GM19240 (cell line): Measurements from ENCODE around the gene SLC12A8.
"Not testable (repeated sequence)": the region's sequence is repeated elsewhere in the genome, so short reads cannot be mapped to it uniquely, and the experiment has no call there.

Experiments used
- DNase-seq: peaks from one replicate; pipeline ENCODE4 v3.0.0; 2011; ENCODE audit warnings: low spot score; ENCODE audit not compliant: insufficient read length

SLC12A8 gene

DNA sequence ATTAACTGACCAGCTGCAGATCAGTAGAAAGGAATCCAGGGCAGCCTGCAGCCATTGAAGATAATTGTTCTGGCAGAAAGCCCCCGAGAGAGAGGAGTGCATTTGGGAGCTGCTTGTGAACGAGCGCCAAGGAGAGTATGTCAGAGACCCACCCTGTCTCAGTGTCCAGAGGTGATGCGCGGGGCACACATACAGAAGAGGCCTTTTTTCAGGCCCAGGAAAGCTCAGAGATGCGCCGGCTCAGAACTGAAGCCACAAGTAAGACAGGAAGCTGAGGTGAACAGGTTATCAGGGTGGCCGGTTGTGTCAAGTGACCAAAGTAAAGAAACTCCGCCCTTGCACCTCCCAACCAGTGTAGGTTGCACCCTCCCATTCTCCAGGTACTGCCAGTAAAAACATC lies 96.9 kb downstream of the SLC12A8 start:
- DNase-seq, result no peak

DNA sequence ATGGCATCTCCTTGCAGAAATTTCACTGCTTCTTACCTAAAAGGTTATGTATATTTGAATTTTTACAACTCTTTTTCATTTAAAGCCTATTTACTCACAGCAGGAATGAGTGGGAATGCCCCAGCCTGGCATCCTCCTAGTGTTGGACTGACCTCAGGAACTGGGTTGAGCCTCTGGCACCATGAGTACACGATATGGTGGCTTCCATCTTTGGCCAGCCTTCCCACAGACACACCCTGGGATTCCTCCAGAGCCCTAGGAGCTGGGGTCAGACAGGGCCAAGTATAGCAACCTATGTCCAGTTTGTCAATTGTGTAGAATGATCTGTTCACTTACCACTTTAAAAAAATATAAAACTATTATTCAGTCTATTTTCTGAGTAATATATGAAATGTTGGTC lies 99.6 kb downstream of the SLC12A8 start:
- no peak for DNase-seq

DNA sequence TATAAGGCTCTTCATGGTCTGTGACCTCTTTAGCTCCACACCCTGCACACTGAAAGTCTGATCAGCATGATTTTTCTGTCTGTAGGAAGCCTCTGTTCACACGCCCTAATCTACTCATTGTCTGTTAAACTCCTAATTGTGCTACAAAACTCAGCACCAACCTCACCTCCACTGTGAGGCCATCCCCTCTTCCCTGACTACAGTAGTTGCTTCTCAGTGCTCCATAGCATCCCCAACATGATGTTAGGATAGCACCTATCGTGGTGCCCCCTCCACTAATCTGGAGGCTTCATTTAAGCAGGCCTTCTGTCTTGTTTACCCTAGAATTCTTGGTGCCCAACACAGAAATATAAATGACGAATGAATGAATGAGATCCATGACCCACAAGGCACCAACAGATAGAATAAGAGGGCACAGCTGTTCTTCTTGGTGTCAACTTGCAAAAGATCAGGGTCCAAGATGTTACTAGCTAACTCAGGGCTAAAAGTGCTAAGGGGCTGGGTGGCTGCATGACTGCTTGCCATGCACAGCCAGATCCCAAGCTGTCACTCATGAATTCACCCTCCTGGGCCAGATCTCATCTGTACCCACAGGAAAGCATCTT lies 101.6 kb downstream of the SLC12A8 start:
- DNase-seq, result no peak

DNA sequence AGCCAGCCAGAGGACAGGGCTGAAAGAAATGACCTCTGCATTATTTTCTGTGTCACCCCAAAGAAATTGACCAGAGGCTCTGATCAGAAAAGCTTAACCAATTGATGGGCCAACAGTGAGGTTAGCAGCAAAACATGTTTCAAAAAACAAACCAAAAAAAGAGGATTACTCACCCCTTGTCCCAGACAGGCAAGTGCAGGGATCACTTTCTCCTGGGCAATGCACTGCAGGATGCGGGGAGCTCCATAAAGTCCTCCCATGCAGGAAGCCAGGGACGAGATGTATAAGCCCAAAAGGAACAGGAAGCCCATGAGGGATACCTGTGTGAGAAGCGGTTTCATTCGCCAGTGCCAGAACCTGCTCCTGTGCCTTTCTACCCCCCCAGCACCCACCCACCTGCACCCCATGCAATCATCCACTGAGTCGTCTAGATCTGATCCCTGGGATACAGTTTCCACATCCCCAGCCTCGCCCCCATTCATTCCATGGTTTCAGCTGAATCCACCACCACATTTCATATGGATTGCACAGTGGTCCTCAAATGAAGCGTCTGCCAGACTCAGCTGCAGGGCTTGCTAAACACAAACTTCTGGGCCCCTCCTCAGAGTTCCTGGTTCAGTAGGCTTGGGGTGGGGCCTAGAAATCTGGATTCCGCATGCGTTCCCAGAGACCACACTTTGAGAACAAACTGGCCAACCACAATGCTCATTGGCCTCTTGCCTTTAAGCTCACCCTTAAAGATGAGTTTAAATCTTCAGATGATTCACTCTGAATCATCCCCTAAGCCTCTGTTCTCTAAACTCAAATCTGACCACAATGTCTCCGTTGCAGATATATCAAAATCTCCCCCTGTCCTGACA lies 102.3 kb downstream of the SLC12A8 start:
- DNase-seq, result no peak

DNA sequence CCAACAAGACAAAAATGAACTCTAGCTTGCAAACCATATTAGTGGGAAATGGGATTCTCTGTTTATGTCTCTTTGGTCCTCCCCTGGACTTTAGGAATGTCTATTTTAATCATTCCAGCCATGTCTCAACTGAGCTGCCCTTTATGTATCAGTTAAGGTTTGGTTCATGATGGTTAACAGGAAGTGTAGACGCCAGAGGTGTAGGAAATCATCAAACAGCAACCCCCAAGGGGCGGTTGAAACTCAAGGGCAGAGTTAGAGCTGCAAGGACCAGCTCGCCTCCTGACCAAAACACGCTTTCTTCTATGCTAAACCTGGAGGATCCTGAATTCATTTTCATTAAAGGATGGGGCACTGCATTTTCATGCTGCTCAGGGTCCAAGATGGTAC lies 103.0 kb downstream of the SLC12A8 start:
- no peak for DNase-seq

DNA sequence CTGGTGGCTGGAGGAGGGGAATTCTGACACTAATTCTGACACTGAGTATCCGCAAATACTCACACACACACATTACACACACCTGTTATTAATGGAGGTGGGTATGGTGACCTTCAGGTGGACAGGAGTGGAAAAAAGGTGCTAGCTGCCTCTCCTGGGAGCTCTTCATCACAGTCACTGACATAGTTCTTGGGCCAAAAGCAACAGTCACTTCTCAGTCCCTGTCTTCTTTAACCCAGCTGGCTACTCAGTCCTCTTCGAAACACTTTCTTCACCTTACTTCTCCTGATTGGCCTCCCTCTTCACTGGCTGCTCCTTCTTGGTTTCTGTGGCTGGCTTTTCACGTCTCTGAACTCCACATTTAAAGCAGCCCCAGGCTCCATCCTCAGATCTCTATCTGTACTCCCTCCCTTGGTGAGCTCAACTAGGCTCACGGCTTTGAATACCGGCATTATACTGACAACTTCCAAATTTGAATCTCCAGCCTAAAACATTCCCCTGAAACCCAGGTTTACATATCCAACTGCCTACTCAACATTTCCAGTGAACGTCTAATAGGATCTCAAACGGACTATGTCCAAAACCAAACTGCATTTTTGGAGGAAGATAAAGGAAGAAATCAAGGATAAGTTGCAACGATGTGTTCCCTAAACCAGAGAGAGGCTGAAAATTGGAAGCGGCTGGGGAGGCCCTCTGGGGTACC lies 103.6 kb downstream of the SLC12A8 start:
- no peak for DNase-seq

DNA sequence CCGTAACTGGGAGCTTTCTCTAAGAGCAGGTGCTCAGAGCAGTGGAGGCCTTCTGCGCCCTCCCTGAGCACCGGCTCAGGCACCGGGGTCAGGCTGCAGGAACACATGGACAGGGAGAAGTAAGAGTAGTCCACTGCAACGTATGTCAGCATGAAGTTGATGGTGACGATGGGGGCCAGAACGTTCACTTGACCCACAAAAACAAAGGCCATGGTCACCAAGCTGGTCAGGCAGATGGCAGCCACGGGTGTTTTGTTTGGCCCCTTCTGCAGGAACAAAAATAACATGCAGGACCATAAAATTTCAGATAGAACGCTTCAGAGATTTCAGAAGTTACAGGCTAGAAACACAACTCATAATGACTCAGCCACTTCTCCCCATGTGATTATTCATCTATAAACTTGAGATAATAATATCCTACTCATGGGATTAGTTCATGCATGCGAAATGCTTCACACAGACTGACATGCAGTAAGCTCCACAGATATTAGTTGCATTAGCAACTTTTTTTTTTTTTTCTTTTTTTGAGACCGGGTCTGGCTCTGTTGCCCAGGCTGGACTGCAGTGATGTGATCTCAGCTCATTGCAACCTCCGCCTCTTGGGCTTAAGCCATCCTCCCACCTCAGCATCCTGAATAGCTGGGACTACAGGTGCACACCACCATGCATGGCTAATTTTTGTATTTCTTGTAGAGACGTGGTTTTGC lies 104.5 kb downstream of the SLC12A8 start:
- DNase-seq, result no peak

DNA sequence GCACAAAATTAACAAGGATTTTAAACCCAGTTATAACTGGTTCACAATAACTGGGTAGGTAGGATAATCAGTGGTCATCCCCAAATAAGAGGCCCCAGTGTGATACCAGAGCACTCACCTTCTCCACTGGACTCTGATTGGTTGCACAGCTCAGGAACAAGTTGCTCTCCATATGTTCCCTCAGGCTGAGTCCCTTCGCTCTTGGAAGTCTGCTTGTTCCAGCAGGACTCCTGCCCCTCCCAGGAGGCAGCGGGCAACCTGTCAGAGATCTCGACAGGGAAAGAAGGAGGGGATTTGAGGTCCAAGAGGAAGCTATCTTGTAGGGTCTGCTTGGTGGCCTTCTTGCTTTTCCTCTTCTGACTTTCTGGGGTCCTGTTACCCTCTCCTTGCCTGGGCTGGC lies 105.2 kb downstream of the SLC12A8 start:
- no peak for DNase-seq

DNA sequence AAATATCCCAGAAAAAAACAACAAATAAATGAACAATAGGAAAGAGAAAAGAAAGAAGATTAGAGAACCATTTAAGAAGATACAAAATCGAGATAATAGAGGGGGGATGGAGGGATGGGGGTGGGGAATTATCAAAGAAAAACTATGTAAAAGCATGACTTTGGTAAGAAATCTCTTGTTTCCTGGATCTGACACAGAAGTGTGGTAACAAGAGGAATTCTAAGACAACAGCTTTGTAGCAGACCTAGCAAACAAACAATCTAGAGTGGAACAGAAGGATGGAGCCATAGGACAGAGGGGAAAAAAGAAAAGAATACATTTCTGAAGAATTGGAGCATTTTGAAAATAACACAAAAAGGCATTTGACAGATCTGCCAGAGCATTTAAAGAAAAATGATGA lies 107.4 kb downstream of the SLC12A8 start:
- DNase-seq, result no peak

DNA sequence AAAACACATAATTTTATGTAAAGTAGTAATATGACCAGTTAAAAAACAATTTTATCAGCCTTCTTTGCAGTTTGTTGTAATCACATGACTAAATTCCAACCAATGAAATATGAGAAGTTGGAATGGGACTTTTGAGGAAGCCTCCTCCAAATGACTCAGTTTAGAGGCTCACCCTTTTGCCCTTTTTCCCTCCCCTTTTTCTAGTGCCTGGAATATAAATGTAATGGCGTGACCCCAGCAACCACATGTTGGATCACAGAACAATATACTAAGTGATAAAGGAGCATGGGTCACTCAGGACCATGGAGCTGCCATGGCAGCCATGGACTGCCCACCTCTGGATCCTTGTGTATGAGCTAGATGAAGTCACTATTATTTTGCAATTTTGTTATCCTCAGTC lies 107.9 kb downstream of the SLC12A8 start:
- no peak for DNase-seq

DNA sequence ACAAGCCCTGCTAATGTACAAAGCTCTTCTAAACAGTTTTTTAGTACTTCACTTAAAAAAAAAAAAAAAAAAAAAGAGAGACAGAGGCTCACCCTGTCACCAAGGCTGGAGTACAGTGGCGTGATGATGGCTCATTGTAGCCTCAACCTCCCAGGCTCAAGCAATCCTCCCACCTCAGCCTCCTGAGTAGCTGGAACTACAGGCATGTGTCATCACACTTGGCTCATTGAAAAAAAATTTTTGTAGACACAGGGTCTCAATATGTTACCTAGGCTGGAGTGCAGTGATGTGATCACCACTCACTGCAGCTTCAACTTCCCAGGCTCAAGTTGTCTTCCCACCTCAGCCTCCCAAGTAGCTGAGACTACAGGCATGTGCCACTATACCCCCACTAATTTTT lies 109.1 kb downstream of the SLC12A8 start:
- DNase-seq, result no peak

DNA sequence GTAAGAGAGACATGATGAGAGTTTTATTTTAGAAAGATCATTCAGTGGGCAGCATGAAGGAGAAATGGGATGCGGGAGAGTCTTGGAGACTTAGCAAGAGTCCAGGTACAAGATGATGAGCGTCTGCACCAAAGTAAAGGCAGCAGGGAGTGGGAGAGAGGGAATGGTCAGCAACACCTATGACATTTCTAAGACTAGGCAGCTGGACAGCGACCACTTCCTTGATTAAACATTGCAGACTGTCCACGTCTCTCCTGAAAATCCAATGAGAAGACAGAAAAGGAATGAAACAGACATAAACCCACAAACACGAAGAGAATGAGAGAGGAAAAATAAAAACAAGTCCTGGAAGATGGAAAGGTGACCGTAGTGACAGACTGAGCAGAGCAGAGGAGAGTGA lies 110.1 kb downstream of the SLC12A8 start:
- DNase-seq, result no peak

DNA sequence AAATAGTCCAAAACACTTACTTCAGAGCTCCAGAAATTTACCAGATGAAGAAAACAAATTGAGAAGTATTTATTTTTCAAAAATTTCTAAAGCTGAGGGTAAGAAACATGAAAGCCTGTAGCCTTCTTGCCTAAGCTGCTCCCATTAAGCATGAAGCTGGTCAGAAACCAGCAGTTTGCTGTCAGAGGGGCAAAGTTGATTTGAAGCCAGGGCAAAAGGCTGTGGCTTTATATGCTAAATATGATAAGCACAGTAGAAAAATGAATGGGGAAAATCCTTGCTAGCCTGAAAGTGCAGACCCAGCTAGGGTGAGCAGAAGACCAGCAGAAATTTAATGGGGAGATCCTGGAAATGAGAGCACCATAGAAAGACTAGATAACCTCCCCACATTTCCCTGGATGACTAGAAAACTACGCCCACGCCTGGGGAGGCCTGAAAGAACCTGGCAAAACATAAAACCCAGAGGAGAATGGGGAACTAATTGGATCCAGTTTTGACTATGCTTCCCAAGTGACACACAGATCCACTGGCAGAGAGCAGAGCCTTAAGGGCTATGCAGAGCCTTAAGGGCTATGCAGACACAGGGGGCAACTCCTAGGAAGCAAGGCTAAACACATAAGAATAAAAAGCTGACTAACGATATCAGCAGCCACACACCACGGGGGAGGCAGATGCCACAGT lies 113.8 kb downstream of the SLC12A8 start:
- DNase-seq, result no peak

DNA sequence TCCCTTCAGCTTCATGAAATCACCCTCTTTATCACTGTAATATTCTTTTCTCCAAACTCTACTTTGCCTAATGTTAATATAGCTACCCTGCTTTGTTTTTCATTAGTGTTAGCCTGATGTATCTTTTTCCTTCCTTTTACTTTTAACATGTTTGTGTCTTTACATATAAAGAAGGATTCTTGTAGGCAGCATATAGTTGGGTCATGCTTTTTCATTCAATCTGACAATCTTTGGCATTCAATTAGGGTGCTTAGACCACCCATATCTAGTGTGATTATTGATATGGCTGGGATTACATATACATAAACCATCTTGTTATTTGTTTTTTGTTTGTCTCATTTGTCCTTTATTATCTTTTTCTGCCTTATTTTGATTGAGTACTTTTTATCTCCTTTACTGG lies 121.9 kb downstream of the SLC12A8 start:
- no peak for DNase-seq

DNA sequence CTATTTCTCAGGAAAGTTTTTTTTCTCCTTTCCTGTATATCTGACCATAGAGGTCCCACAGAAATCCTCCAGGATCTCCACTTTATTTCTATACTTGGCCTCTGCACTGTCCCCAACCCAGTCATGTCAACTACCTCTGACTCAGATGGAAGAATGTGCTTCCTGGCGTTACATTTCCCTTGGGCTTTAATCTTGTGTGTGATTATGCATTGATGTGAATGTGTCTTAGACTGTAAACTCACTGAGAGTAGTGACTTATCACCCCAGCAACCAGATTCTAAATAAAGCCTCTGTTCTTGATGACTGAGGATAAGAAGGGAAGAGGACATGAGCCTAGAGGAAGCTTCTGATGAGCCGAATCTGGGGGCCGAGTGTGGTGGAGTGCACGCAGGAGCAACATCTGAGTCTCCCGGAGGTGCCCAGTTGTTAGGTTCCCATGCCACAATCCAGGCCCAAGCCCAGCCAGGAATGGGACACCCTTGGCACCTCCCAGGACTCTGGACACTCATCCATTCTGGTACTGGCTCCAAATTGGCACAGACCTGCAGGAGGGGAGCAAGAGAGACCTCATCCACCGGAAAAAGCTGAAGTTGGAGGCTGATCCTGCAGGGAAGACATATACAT lies 124.7 kb downstream of the SLC12A8 start:
- no peak for DNase-seq

DNA sequence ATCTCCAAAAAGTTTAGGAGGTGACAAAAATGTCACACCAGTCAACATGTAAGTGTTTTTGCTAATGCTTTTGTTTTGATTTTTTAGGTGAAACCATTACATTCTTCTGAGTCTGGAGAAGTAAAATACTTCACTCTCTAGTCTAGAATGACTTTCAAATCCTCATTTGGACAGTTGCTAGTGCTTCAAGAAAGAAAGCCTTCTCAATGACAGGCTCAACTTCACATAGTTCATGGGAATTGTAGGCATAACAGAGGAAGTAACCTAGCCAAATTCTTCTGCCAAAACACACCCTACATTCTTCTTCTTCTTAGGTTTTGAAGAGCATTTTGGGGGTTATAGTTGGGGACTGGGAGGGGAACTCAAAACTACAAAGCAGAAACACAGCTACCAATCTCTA lies 127.4 kb downstream of the SLC12A8 start:
- DNase-seq, result no peak

DNA sequence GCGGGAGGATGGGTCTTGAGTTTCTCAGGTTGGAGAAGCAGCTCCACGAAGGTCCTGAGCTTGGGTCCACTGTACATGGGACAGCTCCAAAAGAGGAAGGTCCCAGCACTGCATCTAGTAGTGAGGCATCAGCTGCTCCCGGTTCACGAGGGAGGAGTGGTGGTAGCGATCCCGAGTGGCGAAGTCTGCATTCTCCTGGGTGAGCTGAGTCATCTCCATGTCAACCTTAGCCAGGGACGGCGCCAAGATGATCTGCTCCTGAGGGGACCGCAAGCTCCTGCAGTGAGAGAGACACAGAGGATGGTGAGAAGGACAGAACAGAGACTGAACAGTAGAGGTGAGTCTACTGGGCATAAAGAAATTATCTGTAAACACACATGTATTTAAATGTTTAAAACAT lies 128.8 kb downstream of the SLC12A8 start:
- no peak for DNase-seq

DNA sequence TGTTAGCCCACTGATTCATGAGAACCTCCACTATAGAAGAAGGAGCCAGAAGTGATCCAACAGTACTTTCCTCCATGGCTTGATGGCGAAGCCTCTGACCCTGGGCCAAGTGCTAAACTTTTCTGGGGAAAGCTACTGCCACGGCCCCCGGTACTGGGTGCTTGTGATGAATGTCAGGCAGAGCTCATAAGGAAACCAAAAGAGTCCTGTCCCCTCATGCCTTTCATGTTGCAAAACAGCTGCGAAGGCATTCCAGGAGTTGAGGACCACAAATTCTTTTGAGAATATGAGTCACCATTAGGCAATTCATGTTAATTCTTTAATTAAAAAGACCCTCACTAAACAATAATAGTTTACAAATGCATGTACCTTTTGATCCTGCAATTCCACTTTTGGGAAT lies 130.2 kb downstream of the SLC12A8 start:
- DNase-seq, result not testable (repeated sequence)

DNA sequence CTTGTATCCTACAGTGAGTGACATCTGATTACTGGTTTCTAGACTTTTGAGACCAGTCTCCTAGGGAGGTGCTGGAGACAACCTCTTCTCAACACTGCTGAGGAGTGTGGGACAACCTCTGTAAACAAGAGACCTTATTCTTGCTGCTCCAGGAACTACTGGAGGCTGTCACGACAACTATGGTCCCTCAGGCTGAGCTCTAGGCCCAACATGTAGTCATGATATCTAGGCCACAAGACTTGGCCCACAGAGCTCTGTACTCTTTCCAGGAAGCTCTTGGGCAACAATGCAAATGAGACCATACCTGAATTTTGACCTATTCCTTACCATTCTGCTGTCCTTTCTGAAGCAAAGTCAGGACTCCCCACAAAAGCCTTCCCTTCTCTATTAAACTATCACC lies 132.5 kb downstream of the SLC12A8 start:
- no peak for DNase-seq

DNA sequence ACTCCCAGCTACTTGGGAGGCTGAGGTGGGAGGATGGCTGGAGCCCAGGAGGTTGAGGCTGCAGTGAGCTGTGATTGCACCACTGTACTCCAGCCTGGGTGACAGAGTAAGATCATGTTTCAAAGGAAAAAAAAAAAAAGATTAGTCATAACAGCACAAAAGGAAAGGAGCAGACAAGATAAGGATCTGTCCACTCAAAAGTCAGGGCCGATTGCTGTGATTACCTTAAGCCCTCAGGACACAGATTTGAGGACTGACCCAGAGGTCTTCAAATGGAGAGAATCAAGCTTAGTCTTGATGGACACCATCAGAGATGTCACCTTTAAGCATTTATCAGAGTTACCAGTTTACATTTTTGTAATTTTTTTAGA lies 132.9 kb downstream of the SLC12A8 start:
- no peak for DNase-seq
